Right atrium auricular region (tissue), 2 donors: ENCODE data around the gene ZFTA. TPM values are rescaled to one million over a fixed set of nuclear protein-coding genes. Genes with fewer than 3 reads are reported as not detected.

Source experiments
- DNase-seq: peaks from one replicate; pipeline ENCODE4 v3.0.0-alpha.2; 2019; ENCODE audit warnings: low spot score
- H3K27ac ChIP-seq, 2 donors: fragments of 200-600 bp; sonication (generic); 1 replicate in 1 of 2; 2 replicates in 1 of 2; pipeline ENCODE4 v1.5.1; 2016 to 2019
- H3K27me3 ChIP-seq, 2 donors: fragments of 200-600 bp; sonication (generic); one replicate each; pipeline versions ENCODE4 v1.5.1 to v1.6.0; 2017 to 2019
- H3K36me3 ChIP-seq: fragments of 200-600 bp; sonication (generic); one replicate; pipeline ENCODE4 v1.5.1; 2016
- H3K4me1 ChIP-seq, 2 donors: fragments of 200-600 bp; sonication (generic); one replicate each; pipeline versions ENCODE4 v1.5.1 to v1.6.0; 2017 to 2019
- H3K4me3 ChIP-seq, 2 donors: fragments of 200-600 bp; sonication (generic); 1 replicate in 1 of 2; 2 replicates in 1 of 2; pipeline ENCODE4 v1.5.1; 2017 to 2019; ENCODE audit warnings: mild to moderate bottlenecking in 1 of 2, moderate library complexity in 1 of 2
- H3K9me3 ChIP-seq, 2 donors: fragments of 200-600 bp; sonication (generic); one replicate each; pipeline ENCODE4 v1.5.1; 2019
- CTCF ChIP-seq, 2 donors: fragments of 200-600 bp; sonication (generic); IDR thresholded peaks; one replicate each; pipeline ENCODE4 v1.5.1; 2019; ENCODE audit warnings: antibody characterized with exemption in 2 of 2
- total RNA-seq, 2 donors: library from RNA; depleted of rRNA; stranded (reverse); fragments of >200 nt; gene quantifications; one replicate each; pipeline ENCODE4 v1.1.0, GENCODE V29; 2016

ZFTA gene
- total RNA-seq, 2 donors from 2014 or later, result 12.2 to 18.5 TPM

DNA sequence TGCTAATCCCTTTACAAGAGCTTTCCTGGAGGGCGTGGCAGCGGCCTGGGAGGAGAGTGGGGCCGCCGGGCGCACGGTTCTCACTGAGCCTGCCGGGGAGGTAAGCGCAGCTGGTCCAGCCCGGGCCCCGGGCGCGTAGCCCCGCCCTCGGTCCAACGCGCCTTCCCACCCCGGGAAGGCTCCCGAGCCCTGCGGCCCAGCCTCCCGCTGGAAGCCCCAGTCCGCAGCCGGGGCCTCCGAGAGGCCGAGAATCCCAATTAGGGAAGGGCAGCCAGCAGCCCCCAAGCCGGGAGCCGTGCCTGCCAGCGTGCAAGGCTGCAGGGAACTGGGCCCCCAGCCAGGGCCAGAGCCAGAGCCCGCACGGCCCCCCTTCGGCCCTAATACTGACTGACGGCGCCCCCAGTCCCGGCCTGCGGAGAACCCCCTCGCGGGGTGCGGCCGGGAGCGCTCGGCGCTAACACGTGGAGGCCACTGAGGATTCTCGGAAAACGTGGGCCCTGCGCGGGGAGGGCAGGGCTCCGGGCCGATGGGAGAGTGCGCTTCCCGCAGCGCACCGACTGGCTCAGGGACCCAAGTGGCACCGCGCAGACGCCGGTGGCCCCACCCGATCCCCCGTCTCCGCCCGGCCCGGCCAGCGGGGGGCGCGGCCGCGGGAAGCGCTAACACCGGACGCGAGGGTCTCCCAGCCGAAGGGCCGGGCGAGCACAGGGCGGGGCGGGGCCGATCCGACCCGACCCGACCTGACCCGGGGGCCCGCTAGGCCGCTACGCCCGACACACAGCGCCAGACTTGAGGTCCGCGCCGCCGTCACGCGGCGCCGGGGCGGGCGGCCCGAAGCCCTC lies 5.7 kb downstream of the ZFTA start:
- peak in 1 of 2 donors; percentile 48 for TF ChIP-seq CTCF (IDR thresholded peaks at IDR 0.05)
- H3K4me1 ChIP-seq, result peaks cover 0 to 52% of the 10 kb centered on the region in 2 donors

GRCh38 chr11:63761931-63762653 lies 6.5 kb downstream of the ZFTA start:
- DNase-seq, result no peak
- Histone ChIP-seq H3K4me1 (peaks cover 0 to 48% of the 10 kb centered on the region in 2 donors), H3K36me3 (peaks cover 8% of the 10 kb centered on the region), H3K27ac (peak overlapping the region; percentile 66 to 73), H3K9me3 (no peaks in the 10 kb centered on the region), H3K27me3 (no peaks in the 10 kb centered on the region), H3K4me3 (peak overlapping the region; percentile 45 to 60)
- no peak for TF ChIP-seq CTCF (IDR thresholded peaks at IDR 0.05)

More for the DNA sequence above, 5.7 kb downstream of the ZFTA start:
- Histone ChIP-seq H3K27ac (peak overlapping the region; percentile 66 to 73), H3K27me3 (no peaks in the 10 kb centered on the region), H3K36me3 (peaks cover 5% of the 10 kb centered on the region), H3K9me3 (no peaks in the 10 kb centered on the region), H3K4me3 (peak overlapping the region; percentile 45 to 60)
- DNase-seq, result no peak

- H3K4me3 ChIP-seq, result no peak overlapping the region
- H3K4me1 ChIP-seq, result peaks cover 0 to 39% of the 10 kb centered on the region in 2 donors
These were observed 7.4 kb downstream of the ZFTA start for GRCh38 chr11:63761188-63761587.

GRCh38 chr11:63760487-63761079 lies 8.0 kb downstream of the ZFTA start:
- peaks cover 13% of the 10 kb centered on the region for H3K36me3 ChIP-seq

More at GRCh38 chr11:63761188-63761587, 7.4 kb downstream of the ZFTA start:
- Histone ChIP-seq H3K9me3 (no peaks in the 10 kb centered on the region), H3K36me3 (peaks cover 13% of the 10 kb centered on the region), H3K27me3 (no peaks in the 10 kb centered on the region), H3K27ac (no peak overlapping the region)
- no peak for DNase-seq
- no peak for TF ChIP-seq CTCF (IDR thresholded peaks at IDR 0.05)

More at GRCh38 chr11:63760487-63761079, 8.0 kb downstream of the ZFTA start:
- TF ChIP-seq CTCF (IDR thresholded peaks at IDR 0.05), result no peak
- no peak overlapping the region for H3K27ac ChIP-seq
- H3K4me3 ChIP-seq, result no peak overlapping the region
- H3K9me3 ChIP-seq, result no peaks in the 10 kb centered on the region
- DNase-seq, result no peak
- no peaks in the 10 kb centered on the region for H3K27me3 ChIP-seq
- H3K4me1 ChIP-seq, result peaks cover 0 to 33% of the 10 kb centered on the region in 2 donors
